Measurements from ENCODE around the gene LLPH.

GRCh38 chr12:66129934-66130266 lies 650 bp downstream of the LLPH start:
- no peak for TF ChIP-seq GATA3 (IDR thresholded peaks at IDR 0.05; ENCODE audit: low read depth, low read length)
- no peak for TF ChIP-seq GATA2 (IDR thresholded peaks at IDR 0.05; ENCODE audit: low read depth, low read length)

Data from SH-SY5Y (cell line).